DND-41 (cell line): Measurements from ENCODE around the gene STK36.
A peak's percentile ranks its signal among the peaks of the same experiment; 100 is the strongest.

ENCODE experiments used
- ATAC-seq: fragments of 200-7000 bp; cut with Tn5 transposase; 3 replicates; pipeline ENCODE4 v1.9.1; 2021; ENCODE audit warnings: low read depth; ENCODE audit not compliant: insufficient read depth
- DNase-seq: peaks from one replicate; pipeline ENCODE4 v3.0.0-alpha.2; 2020
- H2AFZ ChIP-seq: 2 replicates; pipeline ENCODE4 v1.6.0; 2012; ENCODE audit warnings: low read depth, low read length
- H3K27ac ChIP-seq: 2 replicates; pipeline ENCODE4 v1.5.1; 2012; ENCODE audit warnings: low read length, inconsistent platforms
- H3K27me3 ChIP-seq: fragments of 200-600 bp; sonication (generic); 2 replicates; pipeline ENCODE4 v1.6.0; 2012; ENCODE audit warnings: low read length, mild to moderate bottlenecking, inconsistent platforms; ENCODE audit not compliant: insufficient read depth, poor library complexity
- H3K36me3 ChIP-seq: 2 replicates; pipeline ENCODE4 v1.5.1; 2012; ENCODE audit warnings: low read length, inconsistent platforms; ENCODE audit not compliant: insufficient read depth
- H3K4me1 ChIP-seq: 2 replicates; pipeline ENCODE4 v1.5.1; 2012; ENCODE audit warnings: mild to moderate bottlenecking, low read length; ENCODE audit not compliant: insufficient read depth
- H3K4me2 ChIP-seq: 2 replicates; pipeline ENCODE4 v1.6.0; 2012; ENCODE audit warnings: mild to moderate bottlenecking, moderate library complexity, low read length, inconsistent platforms; ENCODE audit not compliant: insufficient read depth
- H3K4me3 ChIP-seq, 2 experiments: fragments of 200-600 bp in 1 of 2; shearing (Covaris generic) in 1 of 2; 2 replicates each; pipeline ENCODE4 v1.5.1; 2012 to 2016; ENCODE audit warnings: inconsistent platforms in 2 of 2, low read length in 2 of 2, mild to moderate bottlenecking in 2 of 2, low read depth in 1 of 2, moderate library complexity in 1 of 2
- H3K79me2 ChIP-seq: 2 replicates; pipeline ENCODE4 v1.6.0; 2012; ENCODE audit warnings: low read length, inconsistent platforms; ENCODE audit not compliant: insufficient read depth
- H3K9ac ChIP-seq: 2 replicates; pipeline ENCODE4 v1.6.0; 2012; ENCODE audit warnings: low read depth, mild to moderate bottlenecking, inconsistent platforms, low read length, moderate library complexity
- H3K9me3 ChIP-seq: 2 replicates; pipeline ENCODE4 v1.5.1; 2012; ENCODE audit warnings: low read length, moderate library complexity, mild to moderate bottlenecking, inconsistent platforms; ENCODE audit not compliant: insufficient read depth, severe bottlenecking
- H4K20me1 ChIP-seq: 2 replicates; pipeline ENCODE4 v1.6.0; 2012; ENCODE audit warnings: low read length; ENCODE audit not compliant: insufficient read depth
- EZH2 ChIP-seq: IDR thresholded peaks from 3 replicates; pipeline ENCODE4 v1.6.1; 2012; ENCODE audit warnings: borderline replicate concordance, low read depth, mild to moderate bottlenecking, moderate library complexity, low read length, inconsistent platforms; ENCODE audit not compliant: severe bottlenecking
- TF ChIP-seq, protein P1 (sequence below): IDR thresholded peaks from 2 replicates; pipeline ENCODE4 v1.5.1; 2012; ENCODE audit warnings: borderline replicate concordance, low read length, moderate library complexity, mild to moderate bottlenecking; ENCODE audit not compliant: poor library complexity, severe bottlenecking; ENCODE audit errors: extremely low read depth

STK36 gene, protein sequence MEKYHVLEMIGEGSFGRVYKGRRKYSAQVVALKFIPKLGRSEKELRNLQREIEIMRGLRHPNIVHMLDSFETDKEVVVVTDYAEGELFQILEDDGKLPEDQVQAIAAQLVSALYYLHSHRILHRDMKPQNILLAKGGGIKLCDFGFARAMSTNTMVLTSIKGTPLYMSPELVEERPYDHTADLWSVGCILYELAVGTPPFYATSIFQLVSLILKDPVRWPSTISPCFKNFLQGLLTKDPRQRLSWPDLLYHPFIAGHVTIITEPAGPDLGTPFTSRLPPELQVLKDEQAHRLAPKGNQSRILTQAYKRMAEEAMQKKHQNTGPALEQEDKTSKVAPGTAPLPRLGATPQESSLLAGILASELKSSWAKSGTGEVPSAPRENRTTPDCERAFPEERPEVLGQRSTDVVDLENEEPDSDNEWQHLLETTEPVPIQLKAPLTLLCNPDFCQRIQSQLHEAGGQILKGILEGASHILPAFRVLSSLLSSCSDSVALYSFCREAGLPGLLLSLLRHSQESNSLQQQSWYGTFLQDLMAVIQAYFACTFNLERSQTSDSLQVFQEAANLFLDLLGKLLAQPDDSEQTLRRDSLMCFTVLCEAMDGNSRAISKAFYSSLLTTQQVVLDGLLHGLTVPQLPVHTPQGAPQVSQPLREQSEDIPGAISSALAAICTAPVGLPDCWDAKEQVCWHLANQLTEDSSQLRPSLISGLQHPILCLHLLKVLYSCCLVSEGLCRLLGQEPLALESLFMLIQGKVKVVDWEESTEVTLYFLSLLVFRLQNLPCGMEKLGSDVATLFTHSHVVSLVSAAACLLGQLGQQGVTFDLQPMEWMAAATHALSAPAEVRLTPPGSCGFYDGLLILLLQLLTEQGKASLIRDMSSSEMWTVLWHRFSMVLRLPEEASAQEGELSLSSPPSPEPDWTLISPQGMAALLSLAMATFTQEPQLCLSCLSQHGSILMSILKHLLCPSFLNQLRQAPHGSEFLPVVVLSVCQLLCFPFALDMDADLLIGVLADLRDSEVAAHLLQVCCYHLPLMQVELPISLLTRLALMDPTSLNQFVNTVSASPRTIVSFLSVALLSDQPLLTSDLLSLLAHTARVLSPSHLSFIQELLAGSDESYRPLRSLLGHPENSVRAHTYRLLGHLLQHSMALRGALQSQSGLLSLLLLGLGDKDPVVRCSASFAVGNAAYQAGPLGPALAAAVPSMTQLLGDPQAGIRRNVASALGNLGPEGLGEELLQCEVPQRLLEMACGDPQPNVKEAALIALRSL (N-terminal part only)

GRCh38 chr2:218671654-218672566 lies at the start of gene STK36, which contains the start of gene RNF25:
Gene STK36 (plus strand): TSS chr2:218672086. CDS start chr2:218672830, 744 bp downstream.
Gene RNF25 (minus strand): TSS chr2:218672002. CDS start chr2:218671970, 32 bp downstream.
- peaks cover 16% of the 10 kb centered on the region for H3K36me3 ChIP-seq
- peak within 1 kb of the TSS; percentile 98 for H3K4me2 ChIP-seq
- H3K27ac ChIP-seq = peak within 1 kb of the TSS; percentile 74
- DNase-seq = peak; percentile 87
- H3K79me2 ChIP-seq = peaks cover 32% of the 10 kb centered on the region
- no peaks in the 10 kb centered on the region for H3K9me3 ChIP-seq
- peaks cover 22% of the 10 kb centered on the region for H3K4me1 ChIP-seq
- H4K20me1 ChIP-seq = no peaks in the 10 kb centered on the region
- ATAC-seq = peak; percentile 97
- TF ChIP-seq, protein P1, sequence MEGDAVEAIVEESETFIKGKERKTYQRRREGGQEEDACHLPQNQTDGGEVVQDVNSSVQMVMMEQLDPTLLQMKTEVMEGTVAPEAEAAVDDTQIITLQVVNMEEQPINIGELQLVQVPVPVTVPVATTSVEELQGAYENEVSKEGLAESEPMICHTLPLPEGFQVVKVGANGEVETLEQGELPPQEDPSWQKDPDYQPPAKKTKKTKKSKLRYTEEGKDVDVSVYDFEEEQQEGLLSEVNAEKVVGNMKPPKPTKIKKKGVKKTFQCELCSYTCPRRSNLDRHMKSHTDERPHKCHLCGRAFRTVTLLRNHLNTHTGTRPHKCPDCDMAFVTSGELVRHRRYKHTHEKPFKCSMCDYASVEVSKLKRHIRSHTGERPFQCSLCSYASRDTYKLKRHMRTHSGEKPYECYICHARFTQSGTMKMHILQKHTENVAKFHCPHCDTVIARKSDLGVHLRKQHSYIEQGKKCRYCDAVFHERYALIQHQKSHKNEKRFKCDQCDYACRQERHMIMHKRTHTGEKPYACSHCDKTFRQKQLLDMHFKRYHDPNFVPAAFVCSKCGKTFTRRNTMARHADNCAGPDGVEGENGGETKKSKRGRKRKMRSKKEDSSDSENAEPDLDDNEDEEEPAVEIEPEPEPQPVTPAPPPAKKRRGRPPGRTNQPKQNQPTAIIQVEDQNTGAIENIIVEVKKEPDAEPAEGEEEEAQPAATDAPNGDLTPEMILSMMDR = no peak
- TF ChIP-seq EZH2 = no peak
- H3K9ac ChIP-seq = peak within 1 kb of the TSS; percentile 73
- H3K4me3 ChIP-seq = peak within 1 kb of the TSS; percentile 94 to 96
- H2AFZ ChIP-seq = peak within 1 kb of the TSS; percentile 100
- no peaks in the 10 kb centered on the region for H3K27me3 ChIP-seq

- H3K79me2 ChIP-seq = no peaks in the 10 kb centered on the region
- TF ChIP-seq EZH2 = no peak
- no peaks in the 10 kb centered on the region for H3K36me3 ChIP-seq
- H3K9ac ChIP-seq = no peak overlapping the region
- H3K27me3 ChIP-seq = no peaks in the 10 kb centered on the region
- H3K4me1 ChIP-seq = no peaks in the 10 kb centered on the region
- H3K27ac ChIP-seq = no peak overlapping the region
- ATAC-seq (peak; percentile 42; the same call in 1 of the 3 replicates), DNase-seq (no peak)
- no peak overlapping the region for H3K4me3 ChIP-seq
- H4K20me1 ChIP-seq = no peaks in the 10 kb centered on the region
- H2AFZ ChIP-seq = 0 out of 2 replicates have a peak overlapping the region, but pooled peaks have one; percentile 1
- no peaks in the 10 kb centered on the region for H3K9me3 ChIP-seq
- no peak overlapping the region for H3K4me2 ChIP-seq
Measured at GRCh38 chr2:218622606-218623365, 49.1 kb upstream of the STK36 start.

DNA sequence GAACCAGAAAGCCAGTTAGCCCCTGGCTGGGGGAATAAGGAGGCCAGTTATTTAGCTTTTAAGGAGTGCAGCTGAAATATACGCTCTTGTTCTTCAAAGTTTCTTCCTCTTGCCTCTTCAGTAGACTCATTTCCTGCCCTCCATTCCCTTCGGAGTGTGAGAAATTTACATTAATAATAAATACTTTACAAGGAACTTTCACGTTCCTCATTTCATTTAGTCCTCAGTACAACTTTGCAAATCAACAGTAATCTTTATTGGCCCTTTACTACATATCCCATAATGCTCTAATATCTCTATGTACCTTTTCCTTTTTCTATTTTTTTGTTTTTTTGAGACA lies 48.5 kb upstream of the STK36 start:
- Histone ChIP-seq H4K20me1 (no peaks in the 10 kb centered on the region), H3K4me3 (no peak overlapping the region), H3K79me2 (no peaks in the 10 kb centered on the region), H2AFZ (0 out of 2 replicates have a peak overlapping the region, but pooled peaks have one; percentile 1), H3K4me2 (no peak overlapping the region), H3K27ac (no peak overlapping the region), H3K9me3 (no peaks in the 10 kb centered on the region), H3K9ac (no peak overlapping the region), H3K4me1 (no peaks in the 10 kb centered on the region), H3K36me3 (no peaks in the 10 kb centered on the region), H3K27me3 (no peaks in the 10 kb centered on the region)
- no peak for DNase-seq
- no peak for TF ChIP-seq EZH2
- TF ChIP-seq, protein P1 = no peak
- no peak for ATAC-seq
